ENCODE measurements around the gene VPS13C.

The VPS13C gene

GRCh38 chr15:61853195-61853594 is 207.1 kb downstream of the VPS13C start:
- no peak for DNase-seq (ENCODE audit: low read depth)

GRCh38 chr15:61851955-61852354 is 208.3 kb downstream of the VPS13C start:
- DNase-seq (ENCODE audit: low read depth) = no peak

DNA sequence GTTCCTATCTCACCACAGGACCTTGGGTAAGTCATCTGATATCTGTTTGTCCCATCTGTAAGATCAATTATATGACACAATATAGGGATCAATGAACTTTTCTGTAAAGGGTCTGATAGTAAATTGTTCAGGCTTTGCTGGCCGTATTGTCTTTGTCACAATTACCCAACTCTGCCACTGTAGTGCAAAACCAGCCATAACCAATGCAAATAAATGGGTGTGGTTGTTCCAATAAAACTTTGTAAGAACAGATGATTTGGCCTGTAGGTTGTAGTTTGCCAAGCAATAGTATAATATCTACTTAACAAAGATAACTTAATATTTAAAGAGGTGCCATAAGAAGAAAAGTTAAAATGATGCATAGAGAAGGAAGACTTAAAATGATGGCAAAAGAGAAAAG is 210.8 kb downstream of the VPS13C start:
- DNase-seq (ENCODE audit: low read depth) = no peak

- DNase-seq (ENCODE audit: low read depth) = no peak
These were observed 218.8 kb downstream of the VPS13C start for GRCh38 chr15:61841466-61841865.

GRCh38 chr15:61840090-61840489 is 220.2 kb downstream of the VPS13C start:
- DNase-seq (ENCODE audit: low read depth) = no peak

DNA sequence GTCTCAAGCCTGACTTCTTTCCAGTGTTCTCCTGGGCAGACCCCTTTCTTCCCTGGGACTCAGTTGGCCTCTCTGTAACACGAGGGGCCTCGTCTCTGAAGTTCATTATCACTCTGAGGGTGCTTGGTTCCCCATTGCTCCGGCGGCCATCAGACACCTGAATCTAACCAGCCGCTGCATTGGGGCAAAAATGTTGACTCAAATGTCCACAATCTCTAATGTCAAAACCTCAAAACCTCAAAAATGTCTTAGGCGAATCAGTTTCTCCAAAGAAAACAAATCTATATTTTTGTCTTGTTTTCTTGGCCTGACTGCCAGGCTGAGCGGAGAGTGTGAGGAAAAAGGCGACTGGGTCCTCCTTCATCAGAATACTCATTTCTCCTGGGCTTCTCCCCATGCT is 220.7 kb downstream of the VPS13C start:
- DNase-seq (ENCODE audit: low read depth) = no peak

DNA sequence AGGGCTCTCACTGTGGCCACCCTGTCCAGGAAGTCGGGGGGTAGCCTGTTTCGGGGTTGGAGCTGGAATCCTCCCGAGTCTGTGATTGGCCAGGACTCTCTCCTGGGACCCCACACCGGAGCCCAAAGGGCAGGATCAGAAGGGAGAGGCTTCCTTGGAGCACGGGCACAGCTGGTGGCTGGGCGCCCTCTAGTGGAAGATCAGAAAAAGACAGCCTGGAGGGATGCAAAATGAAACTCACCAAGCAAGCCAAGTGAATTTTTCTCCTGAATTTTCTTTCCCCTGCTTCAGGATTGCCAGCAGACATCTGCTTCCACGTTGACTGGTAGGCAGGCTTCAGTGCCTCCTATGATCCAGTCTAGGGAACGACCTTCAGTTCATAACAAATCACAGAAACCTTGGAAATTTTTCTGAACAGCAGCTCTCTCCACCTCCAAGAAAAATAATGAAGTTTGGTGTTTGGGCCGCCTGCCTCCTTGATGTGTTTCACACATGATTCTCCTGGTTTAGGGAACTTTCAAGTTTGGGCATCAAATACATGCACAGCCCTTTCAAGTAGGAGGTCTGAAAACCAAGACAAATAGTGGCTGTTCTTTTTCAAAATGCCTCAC is 224.6 kb downstream of the VPS13C start:
- DNase-seq (ENCODE audit: low read depth) = peak; percentile 24

- no peak for DNase-seq (ENCODE audit: low read depth)
These were observed 225.2 kb downstream of the VPS13C start for GRCh38 chr15:61835029-61835428.

DNA sequence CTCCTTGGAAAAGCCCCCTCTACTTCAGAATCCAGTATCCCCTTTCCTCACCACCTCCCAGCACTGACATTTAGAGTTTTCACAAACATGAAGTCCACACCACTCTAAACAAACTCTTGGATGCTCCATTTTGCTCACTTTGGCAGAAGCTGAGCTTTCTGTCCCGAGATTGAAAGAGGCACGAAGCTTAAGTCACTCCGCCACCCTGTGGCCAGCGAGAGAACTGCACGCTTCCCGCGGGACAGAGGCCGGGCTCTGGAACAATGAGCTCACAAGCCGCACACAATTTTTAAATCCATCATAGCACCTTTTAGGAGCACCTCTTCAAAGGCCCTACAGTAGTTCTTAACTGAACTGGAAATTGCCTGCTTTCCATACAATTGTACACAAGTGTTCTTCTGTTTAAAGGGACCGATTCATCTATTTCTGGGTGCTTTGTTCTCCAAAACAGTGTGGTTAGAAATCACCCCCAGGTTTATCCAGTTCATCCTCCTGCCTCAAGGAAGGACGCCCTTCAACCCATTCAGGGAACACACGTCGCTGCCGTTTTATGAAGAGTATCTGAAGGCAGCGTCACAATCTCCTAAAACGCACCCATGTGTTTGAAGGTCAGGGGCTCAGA is 226.1 kb downstream of the VPS13C start:
- peak; percentile 65 for DNase-seq (ENCODE audit: low read depth)

GRCh38 chr15:61832223-61832622 is 228.0 kb downstream of the VPS13C start:
- DNase-seq (ENCODE audit: low read depth) = no peak

DNA sequence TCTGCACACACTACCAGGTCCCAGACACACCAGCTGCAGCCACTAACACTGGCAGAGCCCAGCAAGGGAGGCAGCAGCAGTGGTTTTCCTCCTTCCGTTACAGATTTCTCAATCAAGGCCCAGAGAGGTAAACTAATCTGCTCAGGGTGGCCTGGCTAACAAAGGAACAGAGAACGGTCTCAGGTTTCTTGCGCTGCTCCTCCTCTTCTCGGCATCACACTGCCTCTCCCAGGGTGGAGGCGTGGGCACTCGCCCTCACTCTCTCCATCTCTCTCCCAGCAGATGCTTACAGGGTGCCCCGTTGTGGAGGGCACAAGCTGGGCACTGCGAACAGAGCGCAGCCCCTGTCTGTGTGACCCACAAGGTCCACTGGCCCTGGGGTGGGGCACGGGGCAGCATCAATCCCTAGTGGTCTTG is 228.7 kb downstream of the VPS13C start:
- DNase-seq (ENCODE audit: low read depth) = no peak

GRCh38 chr15:61830536-61831330 is 229.5 kb downstream of the VPS13C start:
- DNase-seq (ENCODE audit: low read depth) = no peak

DNA sequence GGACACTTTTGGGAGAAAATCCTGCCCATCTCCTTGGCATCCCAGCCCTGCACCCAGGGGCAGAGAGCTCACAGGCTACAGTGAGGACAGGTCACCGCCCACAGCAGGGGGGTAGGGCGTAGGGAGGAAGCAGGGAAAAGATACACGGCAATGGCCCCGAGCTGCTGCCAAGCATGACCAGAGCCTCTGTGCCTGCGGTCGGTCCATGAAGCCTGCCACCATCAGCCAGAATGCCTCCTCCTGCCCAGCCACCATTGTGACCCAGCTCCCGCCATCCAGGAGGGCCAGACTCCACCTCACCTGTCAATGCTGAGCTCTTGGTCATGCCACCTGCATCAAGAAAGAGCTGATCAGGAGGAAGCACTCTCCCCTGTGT is 230.7 kb downstream of the VPS13C start:
- DNase-seq (ENCODE audit: low read depth) = no peak

DNA sequence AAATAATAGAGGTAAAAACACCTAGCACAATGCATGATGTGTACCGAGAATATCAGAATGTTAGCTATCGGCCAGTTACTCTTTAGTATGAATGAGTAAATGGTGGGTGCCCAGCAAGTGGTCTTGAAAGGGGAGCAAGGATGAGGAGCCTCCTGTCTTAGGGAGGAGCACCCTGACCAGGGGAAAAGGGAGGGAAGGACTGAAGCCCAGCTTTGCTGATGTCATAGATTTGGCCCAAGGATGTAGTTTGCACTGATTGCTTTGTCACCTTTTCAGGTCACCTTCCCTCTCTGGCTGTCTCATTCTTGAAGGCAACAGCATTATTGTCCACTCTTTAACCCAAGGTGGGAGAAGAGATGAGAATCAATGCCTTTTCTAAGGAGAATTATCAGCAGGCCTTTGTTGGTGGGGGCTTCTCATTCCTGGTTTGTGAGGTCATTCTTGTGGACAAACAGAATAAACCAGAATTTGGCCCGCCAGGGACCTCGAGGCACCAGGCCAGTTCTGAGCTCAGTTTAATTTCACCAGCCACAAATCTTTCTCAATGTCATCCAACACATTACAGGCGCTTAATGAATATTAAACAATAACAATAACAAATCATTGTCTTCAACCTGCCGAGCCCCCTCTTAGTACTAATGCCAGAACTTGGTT is 231.3 kb downstream of the VPS13C start:
- no peak for DNase-seq (ENCODE audit: low read depth)

GRCh38 chr15:61828008-61828407 is 232.2 kb downstream of the VPS13C start:
- no peak for DNase-seq (ENCODE audit: low read depth)

DNA sequence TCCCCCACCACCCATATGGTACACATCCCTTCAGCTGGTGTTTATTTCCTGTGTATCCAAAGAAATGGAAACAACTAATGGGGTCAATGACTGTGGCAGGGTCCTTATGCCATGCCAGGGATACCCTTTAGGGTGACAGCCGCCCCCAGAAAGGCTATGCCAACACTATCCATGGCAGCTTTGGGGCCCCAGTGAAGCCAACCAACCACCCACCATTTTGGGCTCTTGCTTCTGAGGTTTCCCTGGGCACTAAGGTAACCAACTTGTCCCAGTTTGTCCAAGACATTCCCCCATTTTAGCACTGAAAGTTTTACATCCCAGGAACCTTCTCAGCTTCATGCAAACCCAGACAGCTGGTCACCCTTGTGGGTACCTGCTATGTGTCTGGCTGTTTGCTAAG is 233.1 kb downstream of the VPS13C start:
- no peak for DNase-seq (ENCODE audit: low read depth)

GRCh38 chr15:61824291-61824690 is 236.0 kb downstream of the VPS13C start:
- no peak for DNase-seq (ENCODE audit: low read depth)

GRCh38 chr15:61822511-61822910 is 237.7 kb downstream of the VPS13C start:
- no peak for DNase-seq (ENCODE audit: low read depth)

DNA sequence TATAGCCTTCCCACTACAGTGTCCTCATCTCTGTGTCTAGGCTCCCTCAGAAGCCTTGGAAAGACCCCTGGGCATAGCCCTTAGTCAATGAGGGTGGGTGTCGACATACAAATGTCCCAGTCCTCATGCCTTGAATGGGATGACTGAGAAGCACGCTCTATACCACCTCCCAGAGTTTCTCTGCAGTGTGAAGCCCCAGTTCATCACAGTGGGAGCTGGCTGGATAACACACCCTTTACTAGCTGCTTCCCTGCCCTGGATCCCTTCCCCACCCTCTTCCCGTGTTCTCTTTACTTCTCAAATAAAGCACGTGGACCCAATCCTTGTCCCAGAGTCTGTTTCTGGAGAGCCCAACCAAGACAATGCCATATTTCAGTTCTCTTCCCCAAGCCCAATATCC is 239.3 kb downstream of the VPS13C start:
- no peak for DNase-seq (ENCODE audit: low read depth)

DNA sequence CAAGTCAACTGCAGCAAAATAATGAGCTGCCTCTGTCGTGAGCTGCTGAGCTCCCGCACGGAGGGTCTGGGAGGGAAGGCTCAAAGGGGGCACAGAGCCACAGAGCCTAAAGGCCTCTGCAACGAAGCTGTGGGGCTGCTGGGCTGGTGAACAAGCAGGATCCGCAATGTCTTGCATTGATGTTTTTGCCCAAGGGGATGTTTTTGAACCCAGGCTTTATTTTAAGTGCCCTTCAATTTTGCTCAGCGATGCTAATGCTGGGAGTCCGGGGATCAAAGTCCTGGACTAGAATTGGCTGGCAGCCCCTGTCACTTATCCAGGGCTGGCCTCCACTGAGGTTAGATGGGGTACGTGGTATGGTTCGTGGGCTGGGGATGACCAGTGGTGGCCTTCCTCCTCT is 240.0 kb downstream of the VPS13C start:
- DNase-seq (ENCODE audit: low read depth) = no peak

DNA sequence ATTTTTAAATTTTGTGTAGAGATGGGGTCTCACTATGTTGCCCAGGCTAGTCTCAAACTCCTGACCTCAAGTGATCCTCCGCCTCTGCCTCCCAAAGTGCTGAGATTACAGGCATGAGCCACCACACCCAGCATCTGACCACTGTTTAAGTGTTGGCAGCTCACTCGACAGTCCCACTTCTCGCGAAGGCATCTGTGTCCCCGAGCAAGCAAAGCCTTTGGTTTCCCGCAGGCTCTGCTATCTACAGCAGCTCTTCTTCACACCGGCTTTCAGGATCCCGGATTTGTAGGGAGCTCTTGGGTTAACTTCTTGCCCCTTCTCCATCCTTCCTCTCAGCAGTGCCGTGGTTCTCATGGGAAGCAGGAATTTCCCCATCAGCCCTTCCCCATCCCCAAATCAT is 240.9 kb downstream of the VPS13C start:
- DNase-seq (ENCODE audit: low read depth) = no peak

DNA sequence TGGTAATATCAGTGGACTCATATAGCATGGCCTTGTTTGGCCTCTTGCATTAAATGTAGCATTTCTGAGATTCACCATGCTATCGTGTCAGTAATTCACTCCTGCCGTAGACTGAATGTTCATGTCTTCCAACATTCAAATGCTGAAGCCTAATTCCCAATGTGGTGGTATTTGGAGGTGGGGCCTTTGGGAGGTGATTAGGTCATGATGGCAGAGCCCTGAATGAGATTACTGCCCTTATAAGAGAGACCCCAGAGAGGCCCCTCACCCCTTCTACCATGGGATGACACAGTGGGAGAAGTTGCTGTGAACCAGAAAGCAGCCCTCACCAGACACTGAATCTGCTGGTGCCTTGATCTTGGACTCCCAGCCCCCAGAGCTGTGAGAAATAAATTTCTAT is 241.4 kb downstream of the VPS13C start:
- DNase-seq (ENCODE audit: low read depth) = no peak

DNA sequence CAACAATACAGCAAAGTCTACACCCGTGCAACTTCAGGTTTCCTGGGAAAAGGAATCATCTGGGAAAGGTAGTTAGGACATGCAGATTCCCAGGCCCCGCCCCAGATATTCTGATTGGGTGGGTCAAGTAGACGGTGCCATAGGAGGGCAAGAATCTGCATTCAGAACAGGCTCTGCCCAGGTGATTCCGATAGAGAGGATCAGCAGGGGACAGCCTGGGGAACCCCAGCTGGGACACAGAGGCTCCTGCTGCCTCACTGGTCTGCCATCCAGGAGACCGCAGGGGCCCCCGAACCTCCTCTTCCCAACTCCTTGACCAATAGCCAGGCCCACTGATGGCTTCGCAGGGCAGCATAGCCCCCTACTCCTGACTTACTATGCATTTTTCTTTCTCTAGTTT is 243.4 kb downstream of the VPS13C start:
- DNase-seq (ENCODE audit: low read depth) = no peak

Data from stimulated activated CD8-positive, alpha-beta memory T cell treated with anti-CD3 and anti-CD28 coated beads, Interleukin-4, amount 100 ng/mL, for 24 hours (primary cell).